ENCODE measurements around the gene ELP2.
"Not testable (repeated sequence)": the region's sequence is repeated elsewhere in the genome, so short reads cannot be mapped to it uniquely, and the experiment has no call there.

ELP2 gene

GRCh38 chr18:36129300-36130038 is at the start of gene ELP2, which contains the start of gene SLC39A6:
TSS of gene ELP2 (plus strand) at chr18:36129899. CDS start at chr18:36129934, 35 bp downstream.
TSS of gene SLC39A6 (minus strand) at chr18:36129340. CDS start at chr18:36127007, 2,333 bp downstream.
- DNase-seq (ENCODE audit: low read depth), result peak; percentile 94

GRCh38 chr18:36081118-36081517 is 48.6 kb upstream of the ELP2 start:
- not testable (repeated sequence) for DNase-seq (ENCODE audit: low read depth)

GRCh38 chr18:36083729-36084128 is 46.0 kb upstream of the ELP2 start:
- DNase-seq (ENCODE audit: low read depth), result no peak

- no peak for DNase-seq (ENCODE audit: low read depth)
Measured at GRCh38 chr18:36085195-36085594, 44.5 kb upstream of the ELP2 start.

GRCh38 chr18:36086186-36086585 is 43.5 kb upstream of the ELP2 start:
- no peak for DNase-seq (ENCODE audit: low read depth)

GRCh38 chr18:36088256-36088655 is 41.4 kb upstream of the ELP2 start:
- no peak for DNase-seq (ENCODE audit: low read depth)

- DNase-seq (ENCODE audit: low read depth), result no peak
Measured at GRCh38 chr18:36089001-36089400, 40.7 kb upstream of the ELP2 start.

GRCh38 chr18:36092116-36092515 is 37.6 kb upstream of the ELP2 start:
- not testable (repeated sequence) for DNase-seq (ENCODE audit: low read depth)

GRCh38 chr18:36094431-36094830 is 35.3 kb upstream of the ELP2 start:
- no peak for DNase-seq (ENCODE audit: low read depth)

- DNase-seq (ENCODE audit: low read depth), result no peak
Measured at GRCh38 chr18:36095936-36096519, 33.7 kb upstream of the ELP2 start.

GRCh38 chr18:36096955-36097354 is 32.7 kb upstream of the ELP2 start:
- no peak for DNase-seq (ENCODE audit: low read depth)

GRCh38 chr18:36099311-36099710 is 30.4 kb upstream of the ELP2 start:
- DNase-seq (ENCODE audit: low read depth), result no peak

GRCh38 chr18:36101943-36102342 is 27.8 kb upstream of the ELP2 start:
- no peak for DNase-seq (ENCODE audit: low read depth)

GRCh38 chr18:36104749-36105148 is 24.9 kb upstream of the ELP2 start:
- DNase-seq (ENCODE audit: low read depth), result no peak

GRCh38 chr18:36107477-36107876 is 22.2 kb upstream of the ELP2 start:
- no peak for DNase-seq (ENCODE audit: low read depth)

- no peak for DNase-seq (ENCODE audit: low read depth)
Measured at GRCh38 chr18:36108196-36108595, 21.5 kb upstream of the ELP2 start.

GRCh38 chr18:36108601-36109000 is 21.1 kb upstream of the ELP2 start:
- DNase-seq (ENCODE audit: low read depth), result no peak

- no peak for DNase-seq (ENCODE audit: low read depth)
Measured at GRCh38 chr18:36109737-36110136, 20.0 kb upstream of the ELP2 start.

- no peak for DNase-seq (ENCODE audit: low read depth)
Measured at GRCh38 chr18:36112302-36112701, 17.4 kb upstream of the ELP2 start.

GRCh38 chr18:36114251-36114650 is 15.4 kb upstream of the ELP2 start:
- no peak for DNase-seq (ENCODE audit: low read depth)

- no peak for DNase-seq (ENCODE audit: low read depth)
Measured at GRCh38 chr18:36114738-36115137, 15.0 kb upstream of the ELP2 start.

- not testable (repeated sequence) for DNase-seq (ENCODE audit: low read depth)
Measured at GRCh38 chr18:36116771-36117170, 12.9 kb upstream of the ELP2 start.

- no peak for DNase-seq (ENCODE audit: low read depth)
Measured at GRCh38 chr18:36120297-36120696, 9.4 kb upstream of the ELP2 start.

- no peak for DNase-seq (ENCODE audit: low read depth)
Measured at GRCh38 chr18:36124841-36125240, 4.9 kb upstream of the ELP2 start.

All from activated gamma-delta T cell treated with anti-CD3 and anti-CD28 coated beads, Interleukin-2, amount 50 U/mL, for 16 hours (primary cell).